HG03378 (cell line): Measurements from ENCODE around the gene CHST14.

Experiments
- ATAC-seq: cut with Tn5 transposase; IDR thresholded peaks from one replicate; pipeline ENCODE4 v1.9.1; 2021; ENCODE audit warnings: mild to moderate bottlenecking, moderate library complexity; ENCODE audit not compliant: unreplicated experiment

The CHST14 gene

DNA sequence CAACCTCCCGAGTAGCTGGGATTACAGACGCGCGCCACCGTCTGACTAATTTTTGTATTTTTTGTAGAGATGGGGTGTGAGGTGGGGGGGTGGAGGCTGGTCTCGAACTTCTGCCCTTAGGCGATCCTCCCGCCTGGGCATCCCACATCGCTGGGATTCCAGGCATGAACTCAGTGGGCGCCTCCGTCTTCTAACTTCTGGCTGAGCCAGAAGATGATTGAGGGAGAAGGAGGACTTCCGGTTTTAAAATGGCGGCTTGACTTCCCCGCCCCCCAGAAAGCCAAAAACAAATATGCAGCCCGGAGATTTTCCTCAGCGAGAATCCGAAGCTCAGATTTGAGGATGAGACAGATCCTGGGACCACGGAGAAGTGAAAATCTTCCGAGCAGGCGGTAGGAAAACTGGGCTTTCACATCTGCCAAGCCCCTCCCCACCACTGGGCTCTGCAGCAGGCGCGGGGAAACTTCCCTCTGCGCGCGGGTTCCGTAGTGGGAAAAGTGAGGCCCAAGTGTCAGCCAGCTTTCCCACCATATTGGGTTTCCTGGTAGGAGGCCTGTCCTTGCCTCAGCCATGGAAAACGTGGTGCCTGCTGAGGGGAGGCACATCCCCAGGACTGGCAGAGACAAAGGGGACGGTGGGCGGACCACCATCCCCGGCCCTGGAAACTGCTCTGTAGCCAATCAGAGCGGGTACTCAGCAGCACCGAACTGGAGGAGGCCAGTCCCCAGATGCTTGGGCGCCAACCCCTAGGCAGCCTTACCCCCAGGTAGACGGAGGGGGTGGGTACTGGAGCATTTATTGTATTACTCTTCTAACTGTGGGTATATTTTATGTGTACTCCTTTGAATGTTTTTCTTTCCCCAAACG, 17.3 kb downstream of the CHST14 start:
- no peak for ATAC-seq

DNA sequence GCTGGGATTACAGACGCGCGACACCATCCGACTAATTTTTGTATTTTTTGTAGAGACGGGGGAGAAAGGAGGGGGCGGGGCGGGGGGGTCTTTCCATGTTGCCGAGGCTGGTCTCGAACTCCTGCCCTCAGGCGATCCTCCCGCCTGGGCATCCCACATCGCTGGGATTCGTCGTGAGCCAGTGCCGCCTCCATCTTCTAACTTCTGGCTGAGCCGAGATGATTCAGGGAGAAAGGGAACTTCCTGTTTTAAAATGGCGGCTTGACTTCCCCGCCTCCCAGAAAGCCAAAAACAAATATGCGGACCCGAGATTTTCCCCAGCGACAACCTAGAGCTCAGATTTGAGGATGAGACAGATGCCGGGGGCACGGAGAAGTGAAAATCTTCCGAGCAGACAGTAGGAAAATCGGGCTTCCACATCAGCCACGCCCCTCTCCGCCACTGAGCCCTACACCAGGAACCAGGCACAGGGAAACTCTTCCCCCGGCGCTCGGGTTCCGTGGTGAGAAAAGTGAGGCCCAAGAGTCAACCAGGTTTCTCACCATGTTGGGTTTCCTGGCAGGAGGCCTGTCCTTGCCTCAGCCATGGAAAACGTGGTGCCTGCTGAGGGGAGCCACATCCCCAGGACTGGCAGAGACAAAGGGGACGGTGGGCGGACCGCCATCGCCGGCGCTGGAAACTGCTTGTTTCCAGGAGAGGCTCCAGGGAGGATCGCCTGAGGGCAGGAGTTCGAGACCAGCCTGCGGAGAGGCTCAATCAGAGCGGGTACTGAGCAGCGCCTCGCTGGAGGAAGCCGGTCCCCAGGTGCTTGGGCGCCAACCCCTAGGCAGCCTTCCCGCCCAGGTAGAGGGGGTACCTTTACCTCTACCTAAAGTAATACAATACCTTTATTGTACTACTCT, 18.7 kb downstream of the CHST14 start:
- no peak for ATAC-seq

DNA sequence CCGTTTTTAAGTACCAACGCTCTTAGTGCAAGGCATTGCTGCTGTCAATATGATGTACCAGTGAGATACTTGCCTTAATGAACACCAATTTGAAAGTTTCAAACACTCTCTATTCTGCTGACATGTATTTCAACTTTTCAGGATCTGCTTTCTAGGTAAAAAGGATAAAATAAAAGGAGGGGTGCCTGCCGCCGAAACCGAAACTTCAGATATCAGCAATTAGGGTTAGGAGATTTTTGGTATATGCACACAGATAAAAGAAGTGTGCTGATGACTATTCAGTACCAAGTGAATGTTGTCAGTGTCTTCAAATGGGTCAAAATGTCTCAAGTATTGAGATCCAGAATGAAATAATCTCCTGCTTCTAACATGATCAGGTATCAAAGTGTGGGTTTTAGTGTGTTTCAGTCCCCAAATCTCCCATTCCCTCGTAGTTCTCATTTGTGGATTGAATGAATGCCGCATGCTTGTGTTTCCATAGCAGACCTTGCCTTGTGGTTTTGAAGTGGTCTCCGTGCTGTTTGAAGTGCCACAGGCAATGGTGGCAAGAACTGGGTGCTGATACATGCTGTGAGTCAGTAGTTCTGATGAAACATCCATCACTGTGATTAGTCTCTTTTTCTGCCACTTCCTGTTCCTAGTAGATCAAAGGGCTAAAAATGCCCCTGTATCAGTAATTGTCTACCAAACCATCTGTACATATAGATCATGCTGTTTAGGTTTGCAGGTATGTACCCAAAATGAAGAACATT, 22.5 kb downstream of the CHST14 start:
- no peak for ATAC-seq

DNA sequence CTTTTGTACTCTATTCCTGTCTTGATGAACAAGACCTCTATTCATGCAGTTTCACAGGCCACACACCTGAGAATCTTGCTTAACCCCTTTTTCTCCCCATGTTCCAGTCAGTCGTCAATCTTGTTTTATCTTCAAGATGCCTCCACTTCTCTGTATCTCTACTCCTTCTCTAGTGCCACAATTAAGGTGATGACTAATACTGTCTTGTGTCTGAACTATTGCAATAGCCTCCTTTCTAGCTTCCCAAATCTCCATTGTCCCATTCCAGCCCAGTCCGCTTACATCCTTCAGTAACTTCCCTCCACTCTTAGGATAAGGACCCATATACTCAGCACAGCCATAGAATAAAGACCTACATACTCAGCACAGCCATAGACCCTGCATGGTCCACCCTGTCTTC, 24.7 kb downstream of the CHST14 start:
- ATAC-seq, result no peak

DNA sequence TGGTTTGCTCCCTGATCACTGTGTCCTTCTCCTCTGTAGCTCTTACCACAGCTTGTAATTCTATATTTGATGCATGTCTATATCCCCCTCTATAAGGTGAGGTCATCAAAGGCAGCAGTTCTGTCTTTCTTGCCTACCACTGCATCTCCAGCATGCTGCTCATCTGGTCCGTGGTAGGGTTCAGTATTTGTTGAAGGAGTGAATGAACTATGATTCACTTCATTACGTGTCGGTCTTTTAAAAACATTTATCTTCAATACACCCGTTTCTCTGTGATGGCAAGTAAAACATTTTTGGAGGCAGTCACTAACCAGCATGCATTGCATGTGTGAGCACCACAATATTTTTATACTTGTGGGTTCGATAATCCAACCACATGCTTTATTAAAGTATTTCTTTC, 27.6 kb downstream of the CHST14 start:
- no peak for ATAC-seq

DNA sequence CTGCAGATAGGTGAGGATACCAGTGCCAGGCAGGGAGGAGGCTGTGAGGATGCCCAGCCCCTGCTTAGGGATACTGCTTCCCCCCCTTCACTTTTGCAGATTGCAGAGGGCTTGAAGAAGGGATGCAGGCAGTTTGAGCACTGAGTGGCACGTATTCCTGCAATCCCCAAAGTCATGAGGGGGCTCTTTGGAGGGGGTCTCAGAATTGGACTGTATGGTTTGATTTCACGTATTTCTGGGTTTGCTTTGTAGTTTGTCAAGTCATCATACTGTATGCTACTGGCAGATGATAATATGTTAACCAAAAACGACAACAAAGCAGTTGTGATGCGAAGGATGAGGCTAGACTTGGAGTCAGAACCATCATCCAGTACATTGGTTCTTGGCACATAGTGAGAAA, 28.1 kb downstream of the CHST14 start:
- no peak for ATAC-seq

DNA sequence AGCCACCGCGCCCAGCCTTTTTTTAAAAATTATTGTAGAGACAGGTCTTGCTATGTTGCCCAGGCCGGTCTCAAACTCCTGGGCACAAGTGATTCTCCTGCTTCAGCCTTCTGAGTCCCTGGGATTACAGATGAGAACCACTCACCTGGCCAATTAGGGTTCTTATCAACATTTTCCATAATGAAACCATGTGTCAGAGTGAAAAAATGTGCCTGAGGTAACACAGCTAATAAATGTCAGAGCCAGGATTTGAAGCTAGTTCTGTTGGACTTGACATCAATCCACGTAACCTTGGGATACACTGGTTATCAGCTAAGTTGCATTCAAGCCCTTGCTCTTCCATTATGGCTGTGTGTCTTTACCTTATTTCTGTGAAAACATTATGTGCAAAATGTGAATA, 29.1 kb downstream of the CHST14 start:
- ATAC-seq, result no peak

DNA sequence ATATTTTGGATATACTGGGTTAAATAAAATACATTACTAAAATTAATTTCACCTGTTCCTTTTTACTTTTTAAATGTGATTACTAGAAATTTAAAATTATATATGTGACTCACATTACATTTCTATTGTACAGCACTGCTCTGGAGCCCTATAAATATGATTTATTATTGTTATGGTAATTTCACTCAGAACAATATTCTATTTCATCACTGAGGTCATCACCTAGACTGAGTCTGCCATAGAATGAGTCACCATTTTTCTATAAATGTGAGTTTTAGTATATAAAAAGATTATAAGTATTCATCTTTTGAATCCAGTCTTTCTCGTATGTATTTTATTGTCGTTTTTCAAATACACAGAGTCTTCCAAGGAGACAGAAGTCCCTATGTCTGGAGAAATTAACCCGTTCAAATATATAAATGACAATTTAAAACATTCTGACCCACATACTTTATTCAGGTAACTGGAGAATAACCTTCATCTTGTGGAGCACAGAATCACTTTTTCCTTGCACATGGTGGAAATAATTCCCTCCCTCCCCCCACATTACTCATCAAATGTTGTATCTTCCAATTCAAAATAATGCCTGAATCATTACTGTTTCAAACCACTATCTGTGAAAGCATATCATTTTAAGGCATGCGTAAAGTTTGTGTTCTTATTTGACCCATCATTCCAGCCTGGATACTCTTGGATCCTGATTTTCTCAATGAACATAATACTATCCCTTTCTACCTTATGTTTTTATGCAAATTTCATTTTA, 30.0 kb downstream of the CHST14 start:
- no peak for ATAC-seq

DNA sequence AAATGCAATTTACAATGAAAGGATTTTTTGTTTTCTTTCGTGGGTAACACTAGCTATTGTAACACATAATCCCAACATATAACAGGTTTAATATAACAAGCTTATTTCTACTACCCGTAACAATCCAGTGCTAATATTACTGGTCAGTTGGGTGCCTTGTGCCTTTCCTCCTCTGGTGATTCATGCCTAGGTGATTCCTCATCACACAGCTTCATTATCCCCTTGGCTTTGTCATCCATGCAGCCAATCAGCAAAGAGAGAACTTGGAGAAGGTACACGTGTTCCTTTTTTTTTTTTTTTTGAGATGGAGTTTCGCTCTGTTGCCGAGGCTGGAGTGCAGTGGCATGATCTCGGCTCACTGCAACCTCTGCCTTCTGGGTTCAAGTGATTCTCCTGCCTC, 30.7 kb downstream of the CHST14 start:
- ATAC-seq, result no peak

DNA sequence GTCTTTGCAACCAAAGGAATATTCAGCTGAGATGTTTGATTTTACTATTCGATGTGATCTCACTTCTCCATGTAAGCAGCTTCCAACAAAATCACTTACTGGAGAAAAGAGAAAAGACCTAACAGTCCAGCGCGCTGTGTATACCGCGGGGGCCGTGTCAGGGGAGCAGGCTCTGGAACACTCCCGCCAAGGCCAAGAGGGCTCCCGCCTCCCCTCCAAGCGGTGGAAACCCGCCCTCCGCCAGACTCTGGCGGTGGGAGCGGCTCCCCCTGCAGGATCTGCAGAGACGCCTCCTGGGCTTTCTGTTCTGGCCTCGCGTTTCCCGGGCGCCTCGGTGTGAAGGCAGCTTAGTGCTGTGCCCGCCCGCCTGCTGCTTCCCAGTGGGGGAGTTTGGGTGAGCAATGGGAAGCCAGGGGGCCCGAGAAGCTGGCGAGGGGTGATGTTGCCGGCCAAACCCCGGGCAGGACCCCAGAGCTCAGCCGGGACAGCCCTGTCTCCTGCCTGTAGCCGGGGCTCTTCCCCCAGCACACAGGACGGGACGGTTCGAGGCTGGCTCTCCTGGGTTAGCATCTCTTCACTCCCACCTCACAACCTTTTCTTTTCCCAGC, 36.3 kb downstream of the CHST14 start:
- no peak for ATAC-seq

DNA sequence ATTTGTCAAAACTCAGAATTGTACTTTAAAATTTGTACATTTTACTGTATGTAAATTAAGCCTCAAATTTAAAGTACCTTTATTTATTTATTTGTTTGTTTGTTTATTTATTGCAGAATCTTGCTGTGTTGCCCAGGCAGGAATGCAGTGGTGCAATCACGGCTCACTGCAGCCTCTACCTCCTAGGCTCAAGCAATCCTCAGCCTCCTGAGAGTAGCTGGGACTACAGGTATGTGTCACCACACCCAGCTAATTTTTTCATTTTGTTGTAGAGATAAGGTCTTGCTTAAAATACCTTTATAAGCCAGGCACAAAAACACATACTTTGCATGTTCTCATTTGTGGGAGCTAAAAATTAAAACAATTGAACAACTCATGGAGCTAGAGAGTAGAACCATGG, 37.4 kb downstream of the CHST14 start:
- ATAC-seq, result no peak

DNA sequence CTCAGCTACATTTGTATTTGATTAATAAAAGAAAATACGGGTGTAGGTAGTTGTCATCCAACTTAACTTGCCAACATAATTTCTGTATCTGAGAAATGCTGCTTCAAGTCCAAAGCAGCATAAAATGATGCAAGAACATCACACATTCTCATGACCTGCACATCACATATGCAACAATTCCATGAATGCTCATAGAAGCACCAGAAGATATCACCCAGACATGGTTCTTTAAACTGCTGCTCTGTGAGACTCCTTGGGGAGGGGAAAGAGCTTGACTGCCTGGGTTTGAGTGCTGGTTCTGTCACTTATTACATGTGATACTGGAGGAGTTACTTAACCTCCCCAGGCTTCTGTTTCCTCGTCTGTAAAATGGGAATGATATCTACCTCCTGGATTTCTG, 39.4 kb downstream of the CHST14 start:
- ATAC-seq, result no peak

DNA sequence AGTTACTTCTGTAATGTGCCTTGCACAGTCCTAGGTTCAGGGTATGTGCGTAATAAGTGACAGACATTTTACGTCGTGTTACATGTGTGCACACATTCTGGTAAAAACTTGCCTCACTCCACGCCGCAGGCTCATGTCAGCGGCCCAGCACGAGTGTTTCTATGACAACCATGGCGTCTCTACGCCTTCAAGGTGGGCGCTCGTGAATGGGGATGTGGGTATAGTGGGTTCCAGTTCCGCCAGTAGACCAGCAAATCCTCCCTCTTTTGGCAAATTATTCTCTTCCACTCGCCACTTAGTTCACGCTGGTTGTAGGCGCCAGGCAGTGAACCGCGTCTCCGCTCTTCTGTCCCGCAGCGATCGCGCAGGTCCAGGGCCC, 40.3 kb downstream of the CHST14 start:
- ATAC-seq, result no peak

DNA sequence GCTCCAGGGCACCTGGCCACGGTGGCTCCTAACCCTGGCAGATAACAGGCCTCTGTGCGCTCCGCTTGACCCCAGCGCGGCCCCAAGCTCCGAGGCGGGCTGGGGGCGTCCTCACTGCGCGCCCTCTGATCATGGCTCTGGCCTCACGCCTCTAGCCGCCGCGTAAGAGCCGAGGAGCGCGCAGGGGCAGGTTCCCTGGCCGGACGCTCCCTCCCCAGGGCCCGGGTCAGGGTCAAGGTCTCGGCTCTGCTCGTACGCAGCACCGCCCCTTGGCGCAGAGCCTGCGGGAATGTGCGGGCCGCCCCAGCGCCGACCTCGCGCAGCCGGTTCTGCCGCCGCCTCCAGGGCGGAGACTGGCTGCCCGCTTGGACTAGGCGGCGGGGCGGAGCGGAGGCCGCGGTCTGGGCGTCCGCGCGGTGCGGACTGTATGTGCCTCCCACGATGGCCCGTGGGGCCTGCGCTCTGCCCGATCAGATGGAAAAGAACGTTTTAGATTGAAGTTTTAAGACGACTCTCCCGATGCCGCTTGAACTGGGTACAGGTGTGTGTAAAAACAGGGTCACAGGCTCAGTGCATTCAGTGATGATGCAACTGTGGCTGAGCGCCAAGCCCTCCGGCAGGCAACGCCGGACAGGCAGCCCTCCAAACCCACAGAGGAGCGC, 40.8 kb downstream of the CHST14 start:
- no peak for ATAC-seq

DNA sequence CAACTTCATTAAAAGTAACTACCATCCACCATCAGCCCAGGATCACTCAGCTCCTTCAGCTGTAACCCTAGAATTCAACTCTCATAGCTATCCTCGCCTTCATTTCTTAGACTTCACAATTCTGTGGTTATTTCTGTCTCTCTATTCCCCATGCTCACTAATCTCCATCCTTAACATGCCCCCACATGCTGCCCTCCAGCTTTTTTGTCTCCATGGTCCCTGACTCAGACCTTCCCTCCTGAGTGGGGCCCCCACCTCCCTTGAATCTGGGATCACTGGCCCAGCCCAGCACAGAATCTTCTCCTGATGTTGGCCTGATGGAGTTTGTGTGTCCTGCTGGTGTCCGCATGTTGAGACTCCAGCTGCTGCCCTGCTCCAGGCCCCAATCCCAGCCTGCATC, 41.7 kb downstream of the CHST14 start:
- ATAC-seq, result no peak

DNA sequence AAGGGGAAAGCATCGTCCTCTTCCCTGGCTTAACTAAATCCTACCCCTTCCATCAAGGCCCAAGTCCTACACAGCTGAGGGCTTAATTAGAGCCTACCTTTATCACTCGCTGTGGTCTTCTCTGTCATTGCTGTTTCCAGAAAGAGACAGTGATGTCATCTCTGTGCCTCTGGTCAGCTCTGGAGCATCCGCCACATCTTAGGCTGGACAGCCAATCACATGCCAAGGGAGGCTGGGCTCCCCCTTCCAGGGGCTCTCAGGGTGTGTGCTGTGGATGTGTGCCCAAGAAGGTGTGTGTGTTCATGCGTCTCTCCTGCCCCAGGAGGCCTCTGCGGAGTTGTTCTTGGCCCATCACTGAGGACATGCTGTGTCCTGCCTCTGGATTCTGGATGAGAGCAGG, 42.8 kb downstream of the CHST14 start:
- ATAC-seq, result no peak

DNA sequence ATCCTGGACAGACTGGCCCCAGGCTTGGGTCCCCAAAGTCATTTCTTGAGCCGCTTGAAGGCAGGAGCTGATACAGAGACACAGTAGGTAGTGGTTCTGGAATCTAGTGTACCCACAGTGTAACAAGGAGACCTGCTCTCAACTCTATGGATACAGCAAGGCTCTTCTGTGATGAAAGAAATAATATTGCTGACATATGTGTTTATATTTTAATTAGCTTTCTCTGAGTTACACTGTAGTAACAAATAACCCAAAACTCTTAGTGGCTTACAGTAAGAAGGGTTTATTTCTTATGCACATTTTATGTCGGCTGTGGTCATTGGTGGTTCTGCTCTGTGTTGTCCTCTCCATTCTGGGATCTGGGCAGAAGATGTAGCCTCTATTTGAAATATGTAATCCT, 45.5 kb downstream of the CHST14 start:
- no peak for ATAC-seq
